Osteoblast (primary cell): ENCODE data around the gene EFCAB12. TPM values are rescaled to one million over a fixed set of nuclear protein-coding genes. Genes with fewer than 3 reads are reported as not detected.

Experiments
- DNase-seq: peaks from one replicate; pipeline ENCODE4 v3.0.0; 2011; ENCODE audit warnings: low spot score, mixed read lengths; ENCODE audit not compliant: insufficient read length; ENCODE audit errors: missing footprints
- H2AFZ ChIP-seq: 2 replicates; pipeline ENCODE4 v1.6.0; 2011; ENCODE audit warnings: mild to moderate bottlenecking, low read length
- H3K27ac ChIP-seq: 2 replicates; pipeline ENCODE4 v1.5.1; 2011; ENCODE audit warnings: mild to moderate bottlenecking, low read depth, low read length, moderate library complexity
- H3K27me3 ChIP-seq: 2 replicates; pipeline ENCODE4 v1.6.0; 2012; ENCODE audit warnings: mild to moderate bottlenecking, control low read depth, inconsistent platforms, low read length, moderate library complexity; ENCODE audit not compliant: insufficient read depth
- H3K36me3 ChIP-seq: 2 replicates; pipeline ENCODE4 v1.5.1; 2011; ENCODE audit warnings: mild to moderate bottlenecking, low read length, control low read depth, moderate library complexity; ENCODE audit not compliant: insufficient read depth
- H3K4me1 ChIP-seq: 2 replicates; pipeline ENCODE4 v1.5.1; 2011; ENCODE audit warnings: mild to moderate bottlenecking, low read length, control low read depth, moderate library complexity; ENCODE audit not compliant: insufficient read depth
- H3K4me2 ChIP-seq: 2 replicates; pipeline ENCODE4 v1.6.0; 2011; ENCODE audit warnings: mild to moderate bottlenecking, low read length; ENCODE audit not compliant: insufficient read depth
- H3K4me3 ChIP-seq: fragments of 200-600 bp; sonication (generic); 3 replicates; pipeline ENCODE4 v1.5.1; 2012; ENCODE audit warnings: mild to moderate bottlenecking, low read length, inconsistent platforms; ENCODE audit not compliant: insufficient read depth
- H3K79me2 ChIP-seq: 2 replicates; pipeline ENCODE4 v1.6.0; 2012; ENCODE audit warnings: mild to moderate bottlenecking, low read length, control low read depth, inconsistent platforms; ENCODE audit not compliant: insufficient read depth
- H3K9me3 ChIP-seq: 2 replicates; pipeline ENCODE4 v1.5.1; 2011; ENCODE audit warnings: low read depth, low read length, control low read depth
- H4K20me1 ChIP-seq: 2 replicates; pipeline ENCODE4 v1.6.0; 2012; ENCODE audit warnings: mild to moderate bottlenecking, low read length, control low read depth; ENCODE audit not compliant: insufficient read depth
- total RNA-seq: library from RNA; depleted of rRNA; stranded (reverse); fragments of >200 nt; gene quantifications from 2 replicates; pipeline ENCODE4 v1.2.3, GENCODE V29; 2012
- TF ChIP-seq, protein P1 (sequence below): IDR thresholded peaks from 2 replicates; pipeline ENCODE4 v1.5.1; 2011; ENCODE audit warnings: mild to moderate bottlenecking, low read depth, low read length, moderate library complexity; ENCODE audit errors: extremely low read depth

Gene EFCAB12
- total RNA-seq, 1 donor: under 0.01 TPM

DNA sequence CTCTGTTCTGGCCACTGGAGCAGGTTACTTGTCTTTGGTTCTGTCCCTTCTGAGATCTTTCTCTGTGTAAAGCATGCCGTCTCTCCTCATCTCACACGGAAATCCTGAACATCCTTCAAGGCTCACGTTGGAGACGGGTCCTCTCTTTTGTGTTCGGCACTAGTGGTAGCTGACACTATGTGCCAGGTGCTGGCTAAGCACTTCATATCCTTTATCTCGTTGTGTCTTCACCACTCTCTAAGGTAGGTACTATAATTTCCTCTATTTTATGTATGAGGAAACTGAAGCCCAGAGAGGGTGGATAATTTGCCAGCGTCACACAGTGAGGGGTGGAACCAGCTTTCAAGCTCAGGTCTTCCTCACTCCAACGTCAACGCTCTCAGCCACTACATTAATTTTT is 12.8 kb upstream of the EFCAB12 start:
- DNase-seq: peak; percentile 70
- H3K79me2 ChIP-seq: peaks cover 72% of the 10 kb centered on the region
- no peaks in the 10 kb centered on the region for H3K27me3 ChIP-seq
- no peaks in the 10 kb centered on the region for H3K9me3 ChIP-seq
- TF ChIP-seq, protein P1, sequence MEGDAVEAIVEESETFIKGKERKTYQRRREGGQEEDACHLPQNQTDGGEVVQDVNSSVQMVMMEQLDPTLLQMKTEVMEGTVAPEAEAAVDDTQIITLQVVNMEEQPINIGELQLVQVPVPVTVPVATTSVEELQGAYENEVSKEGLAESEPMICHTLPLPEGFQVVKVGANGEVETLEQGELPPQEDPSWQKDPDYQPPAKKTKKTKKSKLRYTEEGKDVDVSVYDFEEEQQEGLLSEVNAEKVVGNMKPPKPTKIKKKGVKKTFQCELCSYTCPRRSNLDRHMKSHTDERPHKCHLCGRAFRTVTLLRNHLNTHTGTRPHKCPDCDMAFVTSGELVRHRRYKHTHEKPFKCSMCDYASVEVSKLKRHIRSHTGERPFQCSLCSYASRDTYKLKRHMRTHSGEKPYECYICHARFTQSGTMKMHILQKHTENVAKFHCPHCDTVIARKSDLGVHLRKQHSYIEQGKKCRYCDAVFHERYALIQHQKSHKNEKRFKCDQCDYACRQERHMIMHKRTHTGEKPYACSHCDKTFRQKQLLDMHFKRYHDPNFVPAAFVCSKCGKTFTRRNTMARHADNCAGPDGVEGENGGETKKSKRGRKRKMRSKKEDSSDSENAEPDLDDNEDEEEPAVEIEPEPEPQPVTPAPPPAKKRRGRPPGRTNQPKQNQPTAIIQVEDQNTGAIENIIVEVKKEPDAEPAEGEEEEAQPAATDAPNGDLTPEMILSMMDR: no peak
- peak overlapping the region; percentile 87 for H3K4me2 ChIP-seq
- peak overlapping the region; percentile 95 for H3K27ac ChIP-seq
- H2AFZ ChIP-seq: peak overlapping the region; percentile 81
- peak overlapping the region; percentile 98 for H3K4me3 ChIP-seq
- H3K36me3 ChIP-seq: peaks cover 15% of the 10 kb centered on the region
- H3K4me1 ChIP-seq: peaks cover 41% of the 10 kb centered on the region
- no peaks in the 10 kb centered on the region for H4K20me1 ChIP-seq

DNA sequence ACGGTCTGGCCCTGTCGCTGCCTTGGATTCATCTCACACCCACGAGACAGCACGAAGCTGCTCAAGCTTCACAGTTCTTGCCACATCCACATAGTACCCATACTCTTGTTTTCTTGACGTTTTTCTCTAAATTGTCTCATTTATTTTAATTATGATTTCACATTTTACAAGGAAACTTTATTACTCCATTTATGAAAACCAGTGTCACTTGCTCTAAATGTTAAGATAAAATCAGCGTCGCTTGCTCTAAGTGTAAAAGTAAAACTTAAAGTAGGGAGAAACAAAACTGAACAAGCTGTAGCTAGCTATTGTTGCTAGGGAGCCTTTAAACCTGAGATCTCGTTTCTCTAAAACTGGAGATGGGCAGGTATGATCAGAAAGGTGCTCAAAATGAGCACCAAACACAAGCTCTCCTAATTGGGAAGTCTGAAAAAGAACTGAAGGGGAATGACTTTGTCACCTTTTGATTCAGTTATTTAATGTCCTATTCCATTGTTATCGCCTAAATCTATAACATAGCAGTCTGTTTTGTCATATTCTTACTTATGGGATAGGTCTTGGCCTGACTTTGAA is 12.3 kb upstream of the EFCAB12 start:
- H4K20me1 ChIP-seq: no peaks in the 10 kb centered on the region
- peaks cover 41% of the 10 kb centered on the region for H3K4me1 ChIP-seq
- H2AFZ ChIP-seq: peak overlapping the region; percentile 81
- no peaks in the 10 kb centered on the region for H3K9me3 ChIP-seq
- peaks cover 76% of the 10 kb centered on the region for H3K79me2 ChIP-seq
- TF ChIP-seq, protein P1: no peak
- peak overlapping the region; percentile 87 for H3K4me2 ChIP-seq
- no peaks in the 10 kb centered on the region for H3K27me3 ChIP-seq
- H3K27ac ChIP-seq: peak overlapping the region; percentile 95
- DNase-seq: peak; percentile 81
- H3K36me3 ChIP-seq: peaks cover 19% of the 10 kb centered on the region
- H3K4me3 ChIP-seq: peak overlapping the region; percentile 98

DNA sequence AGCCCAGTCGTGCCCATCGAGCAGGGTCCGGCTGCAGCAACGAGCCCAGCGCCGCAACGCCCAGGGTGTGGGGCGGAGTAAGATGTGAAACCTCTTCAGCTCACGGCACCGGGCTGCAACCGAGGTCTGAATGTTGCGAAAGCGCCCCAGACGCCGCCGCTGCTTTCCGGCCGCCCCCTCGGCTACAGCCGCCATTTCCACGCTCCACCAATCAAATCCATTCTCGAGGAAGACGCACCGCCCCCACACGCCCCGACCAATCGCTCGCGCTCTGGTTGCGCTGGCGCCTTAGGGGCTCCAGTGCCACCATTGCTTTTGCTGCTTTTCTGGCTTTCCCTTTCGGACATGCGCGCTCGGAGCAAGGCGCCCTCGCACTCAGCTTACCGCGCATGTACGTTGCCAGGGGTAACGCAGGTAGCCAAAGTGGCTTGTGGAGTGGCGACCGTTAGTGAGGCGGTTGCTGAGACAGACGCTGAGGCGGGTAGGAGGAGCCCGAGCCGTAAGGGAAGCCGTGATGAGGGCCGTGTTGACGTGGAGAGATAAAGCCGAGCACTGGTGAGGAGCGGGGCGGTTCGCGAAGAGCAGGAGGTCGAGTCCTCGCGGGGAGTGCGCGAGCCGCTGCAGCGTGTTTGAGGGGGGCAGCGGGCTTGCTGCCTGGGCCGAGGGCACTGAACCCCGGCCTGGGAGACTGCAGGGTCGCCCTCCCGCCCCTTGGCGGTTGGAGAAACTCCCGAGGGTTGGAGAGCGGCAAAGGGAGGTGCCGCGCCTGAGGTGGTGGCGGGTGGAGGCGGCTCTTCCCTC is 11.6 kb upstream of the EFCAB12 start, which contains the start of the genes IFT122 and MBD4:
TSS of gene IFT122 (plus strand) at position 408 of the 801 bp plus-strand sequence. CDS start at position 515, 107 bp downstream.
TSS of gene MBD4 (minus strand) at position 132 of the 801 bp plus-strand sequence. CDS start at position 17, 115 bp downstream.
- peaks cover 73% of the 10 kb centered on the region for H3K79me2 ChIP-seq
- no peaks in the 10 kb centered on the region for H3K27me3 ChIP-seq
- H3K4me1 ChIP-seq: peaks cover 41% of the 10 kb centered on the region
- H2AFZ ChIP-seq: peak within 1 kb of the TSS; percentile 95
- TF ChIP-seq, protein P1: no peak
- peak within 1 kb of the TSS; percentile 95 for H3K27ac ChIP-seq
- peak within 1 kb of the TSS; percentile 98 for H3K4me3 ChIP-seq
- H4K20me1 ChIP-seq: no peaks in the 10 kb centered on the region
- H3K4me2 ChIP-seq: peak within 1 kb of the TSS; percentile 88
- peak; percentile 98 for DNase-seq
- H3K36me3 ChIP-seq: peaks cover 19% of the 10 kb centered on the region
- H3K9me3 ChIP-seq: no peaks in the 10 kb centered on the region

DNA sequence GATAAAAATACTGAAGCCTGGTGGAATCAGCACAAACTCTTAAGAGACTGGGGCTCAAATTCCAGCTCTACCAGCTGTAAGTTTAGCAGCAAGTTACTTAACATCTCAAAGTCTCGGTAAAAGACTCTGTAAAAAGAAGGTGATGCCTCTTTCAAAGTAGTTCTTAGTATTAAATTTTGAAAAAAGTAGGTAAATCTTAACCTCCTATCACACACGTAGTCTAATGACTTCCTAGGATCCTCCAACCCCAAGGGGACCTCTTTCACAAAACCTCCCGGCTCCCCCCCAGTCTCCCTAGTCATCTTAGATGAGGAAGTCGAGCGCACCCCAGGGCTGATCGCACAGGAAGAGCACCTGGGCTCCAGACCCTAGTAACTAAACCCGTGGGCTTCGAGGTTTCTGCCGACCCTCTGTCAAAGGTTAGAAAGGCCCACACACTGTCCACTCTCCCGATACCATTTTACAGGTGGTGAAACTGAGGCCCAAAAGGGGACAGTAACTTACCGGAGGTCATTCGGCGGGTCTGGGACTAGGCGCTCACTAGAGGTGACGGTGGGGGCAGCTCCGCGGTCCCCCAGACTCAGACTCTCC is 10.9 kb upstream of the EFCAB12 start:
- Histone ChIP-seq H3K27ac (peak overlapping the region; percentile 85), H3K4me2 (peak overlapping the region; percentile 88), H3K4me3 (peak overlapping the region; percentile 98), H3K79me2 (peaks cover 68% of the 10 kb centered on the region), H3K36me3 (peaks cover 19% of the 10 kb centered on the region), H4K20me1 (no peaks in the 10 kb centered on the region), H3K4me1 (peaks cover 41% of the 10 kb centered on the region), H3K27me3 (no peaks in the 10 kb centered on the region), H2AFZ (peak overlapping the region; percentile 95), H3K9me3 (no peaks in the 10 kb centered on the region)
- DNase-seq: peak; percentile 27
- TF ChIP-seq, protein P1: no peak
